SK-N-SH treated with all-trans-retinoic acid at 6 μM for 48 hours (cell line): Measurements from ENCODE around the gene VAV3.

Source experiments
- ATAC-seq: fragments of 200-7000 bp; cut with Tn5 transposase; 3 replicates; pipeline ENCODE4 v1.9.1; 2020; ENCODE audit warnings: mild to moderate bottlenecking, moderate library complexity
- BACH2 ChIP-seq: fragments of 250-450 bp; sonication (Bioruptor Pico); IDR thresholded peaks from 2 replicates; pipeline ENCODE4 v1.9.0; 2021; ENCODE audit warnings: mild to moderate bottlenecking, borderline replicate concordance
- CSDC2 ChIP-seq: fragments of 250-450 bp; sonication (Bioruptor Pico); IDR thresholded peaks from 2 replicates; pipeline ENCODE4 v1.5.0; 2020; ENCODE audit warnings: mild to moderate bottlenecking, moderate library complexity
- GLIS3 ChIP-seq: fragments of 250-450 bp; sonication (Bioruptor Pico); IDR thresholded peaks from 2 replicates; pipeline ENCODE4 v1.5.0; 2020; ENCODE audit warnings: mild to moderate bottlenecking, moderate library complexity
- ISL1 ChIP-seq: fragments of 250-450 bp; sonication (Bioruptor Pico); IDR thresholded peaks from 2 replicates; pipeline ENCODE4 v2.1.2; 2022; ENCODE audit warnings: mild to moderate bottlenecking, moderate library complexity
- PPARA ChIP-seq: fragments of 250-450 bp; sonication (Bioruptor Pico); IDR thresholded peaks from 2 replicates; pipeline ENCODE4 v1.5.0; 2020; ENCODE audit warnings: mild to moderate bottlenecking, borderline replicate concordance
- RARB ChIP-seq: fragments of 250-450 bp; sonication (Bioruptor Pico); IDR thresholded peaks from 2 replicates; pipeline ENCODE4 v1.8.0; 2021; ENCODE audit warnings: mild to moderate bottlenecking, moderate library complexity
- SNAI2 ChIP-seq: fragments of 250-450 bp; sonication (Bioruptor Pico); IDR thresholded peaks from 2 replicates; pipeline ENCODE4 v1.5.0; 2020; ENCODE audit warnings: mild to moderate bottlenecking, moderate library complexity
- ZFP3 ChIP-seq: fragments of 250-450 bp; sonication (Bioruptor Pico); IDR thresholded peaks from 2 replicates; pipeline ENCODE4 v1.5.0; 2020; ENCODE audit warnings: mild to moderate bottlenecking, moderate library complexity
- ZFP30 ChIP-seq: fragments of 450-650 bp; formaldehyde crosslinking; IDR thresholded peaks from 2 replicates; pipeline ENCODE4 v1.5.0; 2022; ENCODE audit warnings: mild to moderate bottlenecking, moderate library complexity
- ZNF70 ChIP-seq: fragments of 450-650 bp; formaldehyde crosslinking; IDR thresholded peaks from 2 replicates; pipeline ENCODE4 v1.5.0; 2020; ENCODE audit warnings: mild to moderate bottlenecking, moderate library complexity
- ZNF8 ChIP-seq: fragments of 450-650 bp; formaldehyde crosslinking; IDR thresholded peaks from 2 replicates; pipeline ENCODE4 v1.5.0; 2020; ENCODE audit warnings: mild to moderate bottlenecking, moderate library complexity
- TF ChIP-seq, protein P1 (sequence below): fragments of 250-450 bp; sonication (Bioruptor Pico); IDR thresholded peaks from 2 replicates; pipeline ENCODE4 v1.5.1; 2020; ENCODE audit warnings: low read depth, mild to moderate bottlenecking, moderate library complexity
- TF ChIP-seq, protein P2 (sequence below): fragments of 250-450 bp; sonication (Bioruptor Pico); IDR thresholded peaks from 2 replicates; pipeline ENCODE4 v1.5.1; 2021; ENCODE audit warnings: mild to moderate bottlenecking, moderate library complexity
- TF ChIP-seq, protein P3 (sequence below): fragments of 250-450 bp; sonication (Bioruptor Pico); IDR thresholded peaks from 2 replicates; pipeline ENCODE4 v1.8.0; 2021; ENCODE audit warnings: low read depth, mild to moderate bottlenecking, moderate library complexity, borderline replicate concordance
- TF ChIP-seq, protein P4 (sequence below): fragments of 250-450 bp; sonication (Bioruptor Pico); IDR thresholded peaks from 2 replicates; pipeline ENCODE4 v1.8.0; 2020; ENCODE audit warnings: mild to moderate bottlenecking, moderate library complexity, borderline replicate concordance
- TF ChIP-seq, protein P5 (sequence below): fragments of 250-450 bp; sonication (Bioruptor Pico); IDR thresholded peaks from 2 replicates; pipeline ENCODE4 v1.5.0; 2020; ENCODE audit warnings: mild to moderate bottlenecking, moderate library complexity

Gene VAV3

DNA sequence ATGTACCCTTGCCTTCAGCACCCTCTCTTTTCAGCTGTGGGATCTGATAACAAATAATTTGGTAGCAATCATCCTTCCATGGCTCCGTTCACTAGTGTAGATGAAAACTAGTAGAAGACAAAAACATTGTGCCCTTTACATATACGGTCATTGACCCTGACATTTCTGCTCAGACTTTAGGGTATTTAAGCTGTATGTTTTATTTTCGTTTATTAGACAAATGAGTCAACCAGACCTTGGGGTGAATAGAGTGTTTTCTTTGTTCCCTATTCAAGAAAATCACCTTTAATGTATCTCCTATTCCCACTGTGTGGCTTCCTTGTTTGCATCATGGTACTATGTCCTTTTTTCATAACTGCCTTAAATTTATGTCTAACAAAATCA lies 187.3 kb downstream of the VAV3 start:
- no peak for ATAC-seq
- TF ChIP-seq PPARA (CRISPR knock-in tag) (no peak), ISL1 (no peak), ZFP30 (CRISPR knock-in tag) (no peak), CSDC2 (no peak), SNAI2 (CRISPR knock-in tag) (no peak), ZFP3 (no peak), RARB (CRISPR knock-in tag) (no peak), BACH2 (CRISPR knock-in tag) (no peak), GLIS3 (CRISPR knock-in tag) (no peak)
- TF ChIP-seq, protein P1, sequence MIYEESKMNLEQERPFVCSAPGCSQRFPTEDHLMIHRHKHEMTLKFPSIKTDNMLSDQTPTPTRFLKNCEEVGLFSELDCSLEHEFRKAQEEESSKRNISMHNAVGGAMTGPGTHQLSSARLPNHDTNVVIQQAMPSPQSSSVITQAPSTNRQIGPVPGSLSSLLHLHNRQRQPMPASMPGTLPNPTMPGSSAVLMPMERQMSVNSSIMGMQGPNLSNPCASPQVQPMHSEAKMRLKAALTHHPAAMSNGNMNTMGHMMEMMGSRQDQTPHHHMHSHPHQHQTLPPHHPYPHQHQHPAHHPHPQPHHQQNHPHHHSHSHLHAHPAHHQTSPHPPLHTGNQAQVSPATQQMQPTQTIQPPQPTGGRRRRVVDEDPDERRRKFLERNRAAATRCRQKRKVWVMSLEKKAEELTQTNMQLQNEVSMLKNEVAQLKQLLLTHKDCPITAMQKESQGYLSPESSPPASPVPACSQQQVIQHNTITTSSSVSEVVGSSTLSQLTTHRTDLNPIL, result no peak
- TF ChIP-seq, protein P2, sequence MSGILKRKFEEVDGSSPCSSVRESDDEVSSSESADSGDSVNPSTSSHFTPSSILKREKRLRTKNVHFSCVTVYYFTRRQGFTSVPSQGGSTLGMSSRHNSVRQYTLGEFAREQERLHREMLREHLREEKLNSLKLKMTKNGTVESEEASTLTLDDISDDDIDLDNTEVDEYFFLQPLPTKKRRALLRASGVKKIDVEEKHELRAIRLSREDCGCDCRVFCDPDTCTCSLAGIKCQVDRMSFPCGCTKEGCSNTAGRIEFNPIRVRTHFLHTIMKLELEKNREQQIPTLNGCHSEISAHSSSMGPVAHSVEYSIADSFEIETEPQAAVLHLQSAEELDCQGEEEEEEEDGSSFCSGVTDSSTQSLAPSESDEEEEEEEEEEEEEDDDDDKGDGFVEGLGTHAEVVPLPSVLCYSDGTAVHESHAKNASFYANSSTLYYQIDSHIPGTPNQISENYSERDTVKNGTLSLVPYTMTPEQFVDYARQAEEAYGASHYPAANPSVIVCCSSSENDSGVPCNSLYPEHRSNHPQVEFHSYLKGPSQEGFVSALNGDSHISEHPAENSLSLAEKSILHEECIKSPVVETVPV, result no peak
- TF ChIP-seq, protein P3, sequence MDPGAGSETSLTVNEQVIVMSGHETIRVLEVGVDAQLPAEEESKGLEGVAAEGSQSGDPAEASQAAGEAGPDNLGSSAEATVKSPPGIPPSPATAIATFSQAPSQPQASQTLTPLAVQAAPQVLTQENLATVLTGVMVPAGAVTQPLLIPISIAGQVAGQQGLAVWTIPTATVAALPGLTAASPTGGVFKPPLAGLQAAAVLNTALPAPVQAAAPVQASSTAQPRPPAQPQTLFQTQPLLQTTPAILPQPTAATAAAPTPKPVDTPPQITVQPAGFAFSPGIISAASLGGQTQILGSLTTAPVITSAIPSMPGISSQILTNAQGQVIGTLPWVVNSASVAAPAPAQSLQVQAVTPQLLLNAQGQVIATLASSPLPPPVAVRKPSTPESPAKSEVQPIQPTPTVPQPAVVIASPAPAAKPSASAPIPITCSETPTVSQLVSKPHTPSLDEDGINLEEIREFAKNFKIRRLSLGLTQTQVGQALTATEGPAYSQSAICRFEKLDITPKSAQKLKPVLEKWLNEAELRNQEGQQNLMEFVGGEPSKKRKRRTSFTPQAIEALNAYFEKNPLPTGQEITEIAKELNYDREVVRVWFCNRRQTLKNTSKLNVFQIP (CRISPR knock-in tag), result no peak
- TF ChIP-seq, protein P4, sequence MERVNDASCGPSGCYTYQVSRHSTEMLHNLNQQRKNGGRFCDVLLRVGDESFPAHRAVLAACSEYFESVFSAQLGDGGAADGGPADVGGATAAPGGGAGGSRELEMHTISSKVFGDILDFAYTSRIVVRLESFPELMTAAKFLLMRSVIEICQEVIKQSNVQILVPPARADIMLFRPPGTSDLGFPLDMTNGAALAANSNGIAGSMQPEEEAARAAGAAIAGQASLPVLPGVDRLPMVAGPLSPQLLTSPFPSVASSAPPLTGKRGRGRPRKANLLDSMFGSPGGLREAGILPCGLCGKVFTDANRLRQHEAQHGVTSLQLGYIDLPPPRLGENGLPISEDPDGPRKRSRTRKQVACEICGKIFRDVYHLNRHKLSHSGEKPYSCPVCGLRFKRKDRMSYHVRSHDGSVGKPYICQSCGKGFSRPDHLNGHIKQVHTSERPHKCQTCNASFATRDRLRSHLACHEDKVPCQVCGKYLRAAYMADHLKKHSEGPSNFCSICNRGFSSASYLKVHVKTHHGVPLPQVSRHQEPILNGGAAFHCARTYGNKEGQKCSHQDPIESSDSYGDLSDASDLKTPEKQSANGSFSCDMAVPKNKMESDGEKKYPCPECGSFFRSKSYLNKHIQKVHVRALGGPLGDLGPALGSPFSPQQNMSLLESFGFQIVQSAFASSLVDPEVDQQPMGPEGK, result no peak

DNA sequence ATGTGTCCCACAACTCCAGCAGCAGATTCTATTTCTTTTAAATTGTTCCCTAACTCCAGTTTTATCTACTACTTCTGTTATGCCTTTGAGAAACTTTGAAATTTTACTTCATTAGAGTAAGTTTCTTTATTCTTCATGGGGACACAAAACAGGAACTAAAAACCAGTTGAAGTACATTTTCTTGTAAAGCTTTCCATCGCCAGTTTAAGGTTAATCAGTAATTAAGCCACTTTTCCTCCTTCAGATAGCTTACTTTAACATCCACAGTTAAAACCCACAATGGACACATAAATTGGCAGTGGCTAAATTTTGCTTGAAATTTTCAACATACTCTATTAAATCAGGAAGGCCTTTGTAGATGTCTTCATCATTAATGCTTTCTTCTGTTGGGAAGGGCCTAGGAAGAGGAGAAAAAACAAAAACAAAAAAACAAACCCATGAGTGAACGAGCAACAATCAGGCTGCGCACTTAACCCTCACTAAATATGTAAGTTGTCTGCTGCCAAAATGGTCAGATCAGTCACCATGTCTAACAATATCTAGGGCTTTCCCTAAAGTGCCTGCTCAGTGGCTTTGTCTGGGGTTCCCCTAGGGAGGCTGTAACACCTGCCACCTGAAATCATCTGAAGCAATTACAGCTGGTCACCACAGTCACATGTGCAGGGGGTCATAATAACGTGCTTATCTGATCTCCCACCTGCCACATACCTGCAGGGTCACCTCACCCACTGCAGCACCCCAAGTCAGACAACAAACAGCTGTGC lies 187.9 kb downstream of the VAV3 start:
- TF ChIP-seq, protein P5, sequence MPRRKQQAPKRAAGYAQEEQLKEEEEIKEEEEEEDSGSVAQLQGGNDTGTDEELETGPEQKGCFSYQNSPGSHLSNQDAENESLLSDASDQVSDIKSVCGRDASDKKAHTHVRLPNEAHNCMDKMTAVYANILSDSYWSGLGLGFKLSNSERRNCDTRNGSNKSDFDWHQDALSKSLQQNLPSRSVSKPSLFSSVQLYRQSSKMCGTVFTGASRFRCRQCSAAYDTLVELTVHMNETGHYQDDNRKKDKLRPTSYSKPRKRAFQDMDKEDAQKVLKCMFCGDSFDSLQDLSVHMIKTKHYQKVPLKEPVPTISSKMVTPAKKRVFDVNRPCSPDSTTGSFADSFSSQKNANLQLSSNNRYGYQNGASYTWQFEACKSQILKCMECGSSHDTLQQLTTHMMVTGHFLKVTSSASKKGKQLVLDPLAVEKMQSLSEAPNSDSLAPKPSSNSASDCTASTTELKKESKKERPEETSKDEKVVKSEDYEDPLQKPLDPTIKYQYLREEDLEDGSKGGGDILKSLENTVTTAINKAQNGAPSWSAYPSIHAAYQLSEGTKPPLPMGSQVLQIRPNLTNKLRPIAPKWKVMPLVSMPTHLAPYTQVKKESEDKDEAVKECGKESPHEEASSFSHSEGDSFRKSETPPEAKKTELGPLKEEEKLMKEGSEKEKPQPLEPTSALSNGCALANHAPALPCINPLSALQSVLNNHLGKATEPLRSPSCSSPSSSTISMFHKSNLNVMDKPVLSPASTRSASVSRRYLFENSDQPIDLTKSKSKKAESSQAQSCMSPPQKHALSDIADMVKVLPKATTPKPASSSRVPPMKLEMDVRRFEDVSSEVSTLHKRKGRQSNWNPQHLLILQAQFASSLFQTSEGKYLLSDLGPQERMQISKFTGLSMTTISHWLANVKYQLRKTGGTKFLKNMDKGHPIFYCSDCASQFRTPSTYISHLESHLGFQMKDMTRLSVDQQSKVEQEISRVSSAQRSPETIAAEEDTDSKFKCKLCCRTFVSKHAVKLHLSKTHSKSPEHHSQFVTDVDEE (CRISPR knock-in tag), result no peak
- TF ChIP-seq PPARA (CRISPR knock-in tag) (no peak), ISL1 (no peak), RARB (CRISPR knock-in tag) (no peak), CSDC2 (no peak), SNAI2 (CRISPR knock-in tag) (no peak), ZNF70 (CRISPR knock-in tag) (no peak), GLIS3 (CRISPR knock-in tag) (no peak)
- TF ChIP-seq, protein P3 (CRISPR knock-in tag), result no peak
- TF ChIP-seq, protein P2, result no peak
- no peak for ATAC-seq

DNA sequence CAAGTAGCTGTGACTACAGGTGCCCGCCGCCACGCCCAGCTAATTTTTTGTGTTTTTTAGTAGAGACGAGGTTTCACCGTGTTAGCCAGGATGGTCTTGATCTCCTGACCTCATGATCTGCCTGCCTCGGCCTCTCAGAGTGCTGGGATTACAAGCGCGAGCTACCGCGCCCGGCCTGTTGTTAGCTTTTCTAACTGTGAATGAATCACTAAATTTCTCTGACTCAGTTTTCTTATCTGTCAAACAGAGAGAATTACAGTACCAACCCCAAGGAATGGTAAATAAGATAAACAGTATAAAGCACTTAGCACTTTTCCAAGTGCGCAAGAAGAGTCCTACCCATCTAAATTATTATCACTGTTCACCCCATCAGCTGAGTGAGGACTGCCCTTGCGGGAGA lies 193.6 kb downstream of the VAV3 start:
- no peak for ATAC-seq
- TF ChIP-seq SNAI2 (CRISPR knock-in tag) (no peak), ZFP30 (CRISPR knock-in tag) (no peak), PPARA (CRISPR knock-in tag) (no peak), ZNF8 (CRISPR knock-in tag) (no peak), RARB (CRISPR knock-in tag) (no peak), GLIS3 (CRISPR knock-in tag) (no peak), BACH2 (CRISPR knock-in tag) (no peak)
- TF ChIP-seq, protein P4, result no peak
- TF ChIP-seq, protein P1, result no peak
